Measurements from ENCODE around the gene EVA1C.
"Not testable (repeated sequence)": the region's sequence is repeated elsewhere in the genome, so short reads cannot be mapped to it uniquely, and the experiment has no call there.

Gene EVA1C

GRCh38 chr21:32534113-32534512 lies 121.6 kb downstream of the EVA1C start:
- DNase-seq, result no peak

DNA sequence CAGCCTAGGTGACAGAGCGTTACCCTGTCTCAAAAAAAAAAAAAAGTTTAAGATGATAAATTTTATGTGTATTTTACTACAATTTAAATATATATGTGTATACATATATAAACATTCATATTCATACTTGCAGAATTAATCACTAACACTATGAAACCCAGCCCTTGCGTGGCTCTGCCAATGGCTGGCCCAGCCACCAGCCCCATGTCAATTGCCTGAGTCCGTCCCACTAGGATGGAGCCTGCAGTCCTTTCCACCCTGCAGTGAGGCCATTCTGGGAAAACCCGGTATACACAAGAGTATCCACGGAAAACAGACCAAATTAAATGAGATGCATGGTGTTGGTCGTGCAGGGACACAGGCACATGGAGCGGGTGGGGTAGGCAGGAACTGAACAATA lies 123.1 kb downstream of the EVA1C start:
- no peak for DNase-seq

- DNase-seq, result no peak
Measured at GRCh38 chr21:32537569-32537881, 125.0 kb downstream of the EVA1C start.

GRCh38 chr21:32538147-32538792 lies 125.8 kb downstream of the EVA1C start:
- DNase-seq, result peak; percentile 38

DNA sequence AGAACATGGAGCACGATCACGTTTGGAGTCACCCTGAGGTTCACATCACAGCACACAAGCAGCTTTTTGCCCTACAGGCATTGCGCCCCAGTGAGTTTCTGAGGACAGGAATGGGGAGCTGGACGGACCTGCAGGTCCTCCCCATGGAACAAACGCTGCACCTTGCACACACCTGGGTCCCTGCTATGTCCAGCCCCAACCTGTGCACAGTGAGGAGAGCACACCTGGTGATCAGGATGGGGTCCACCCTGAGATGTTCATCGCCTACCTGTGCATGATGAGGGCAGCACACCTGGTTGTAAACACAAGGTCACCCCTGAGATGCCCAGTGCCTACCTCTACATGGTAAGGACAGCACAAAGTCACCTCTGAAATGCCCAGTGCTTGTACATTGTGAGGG lies 126.9 kb downstream of the EVA1C start:
- no peak for DNase-seq

DNA sequence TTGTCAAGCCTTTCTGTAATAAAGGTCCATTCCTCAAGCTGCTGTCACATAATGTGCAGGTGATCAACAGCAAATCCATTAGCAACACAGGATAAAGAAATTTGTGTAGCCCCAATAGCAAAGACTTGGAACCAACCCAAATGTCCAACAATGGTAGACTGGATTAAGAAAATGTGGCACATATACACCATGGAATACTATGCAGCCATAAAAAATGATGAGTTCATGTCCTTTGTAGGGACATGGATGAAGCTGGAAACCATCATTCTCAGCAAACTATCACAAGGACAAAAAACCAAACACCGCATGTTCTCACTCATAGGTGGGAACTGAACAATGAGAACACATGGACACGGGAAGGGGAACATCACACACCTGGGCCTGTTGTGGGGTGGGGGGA lies 130.6 kb downstream of the EVA1C start:
- DNase-seq, result not testable (repeated sequence)

- DNase-seq, result no peak
Measured at GRCh38 chr21:32543975-32544374, 131.5 kb downstream of the EVA1C start.

DNA sequence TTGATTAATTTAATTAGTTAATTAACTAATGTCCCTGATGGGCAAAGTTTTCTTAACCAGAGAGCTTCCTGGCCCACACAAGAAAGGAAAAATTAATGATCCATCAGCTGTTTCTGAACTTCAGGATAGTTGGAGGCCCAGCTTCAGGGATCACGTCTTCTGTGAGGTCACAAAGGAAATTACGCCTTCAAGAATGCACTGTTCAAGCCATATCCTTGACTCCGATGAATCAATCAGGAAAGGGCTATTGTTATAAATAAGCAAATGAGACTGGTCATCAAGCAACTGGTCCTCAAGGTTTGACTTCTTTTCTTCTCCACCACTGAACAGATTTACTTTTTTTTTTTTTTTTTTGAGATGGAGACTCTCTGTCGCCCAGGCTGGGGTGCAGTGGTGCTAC lies 132.2 kb downstream of the EVA1C start:
- DNase-seq, result no peak

- no peak for DNase-seq
Measured at GRCh38 chr21:32545948-32546441, 133.5 kb downstream of the EVA1C start.

DNA sequence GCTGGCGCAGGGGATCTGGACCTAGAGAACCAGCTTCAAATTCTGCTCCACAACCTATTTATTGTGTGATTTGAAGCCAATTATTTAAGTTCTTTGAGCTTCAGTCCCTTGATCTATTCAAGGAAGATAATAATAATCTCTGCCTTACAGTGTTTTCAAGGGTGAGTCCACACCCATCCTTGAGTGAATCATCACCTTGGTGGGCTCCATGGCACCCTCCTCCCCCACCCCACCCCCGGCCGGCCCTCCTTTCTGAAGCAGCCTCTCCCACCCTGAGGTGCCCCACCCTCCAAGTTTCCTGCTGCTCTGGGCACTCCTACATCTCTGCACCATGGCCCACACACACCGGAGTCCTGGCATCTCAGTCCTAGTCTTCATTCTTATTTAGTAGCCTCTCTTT lies 134.5 kb downstream of the EVA1C start:
- no peak for DNase-seq

- no peak for DNase-seq
Measured at GRCh38 chr21:32548978-32549377, 136.5 kb downstream of the EVA1C start.

DNA sequence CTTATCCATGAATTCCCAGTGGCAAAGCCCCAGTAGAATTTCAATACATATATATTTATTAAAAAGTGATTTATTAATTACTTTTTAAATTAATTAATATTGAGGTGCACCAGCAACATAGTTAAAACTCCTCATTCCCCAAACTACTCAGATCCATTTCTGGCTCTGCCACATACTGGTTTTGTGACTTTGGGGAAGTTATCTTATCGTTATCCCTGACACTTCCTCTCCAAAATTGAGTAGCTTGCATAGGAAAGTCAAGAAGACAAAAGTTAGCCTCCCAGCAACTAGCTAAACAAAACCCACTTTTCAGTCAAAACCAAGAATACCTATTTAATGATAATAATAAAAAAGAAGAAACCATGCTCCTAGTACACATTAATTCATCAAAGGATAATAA lies 136.9 kb downstream of the EVA1C start:
- no peak for DNase-seq

- DNase-seq, result no peak
Measured at GRCh38 chr21:32549886-32550285, 137.4 kb downstream of the EVA1C start.

DNA sequence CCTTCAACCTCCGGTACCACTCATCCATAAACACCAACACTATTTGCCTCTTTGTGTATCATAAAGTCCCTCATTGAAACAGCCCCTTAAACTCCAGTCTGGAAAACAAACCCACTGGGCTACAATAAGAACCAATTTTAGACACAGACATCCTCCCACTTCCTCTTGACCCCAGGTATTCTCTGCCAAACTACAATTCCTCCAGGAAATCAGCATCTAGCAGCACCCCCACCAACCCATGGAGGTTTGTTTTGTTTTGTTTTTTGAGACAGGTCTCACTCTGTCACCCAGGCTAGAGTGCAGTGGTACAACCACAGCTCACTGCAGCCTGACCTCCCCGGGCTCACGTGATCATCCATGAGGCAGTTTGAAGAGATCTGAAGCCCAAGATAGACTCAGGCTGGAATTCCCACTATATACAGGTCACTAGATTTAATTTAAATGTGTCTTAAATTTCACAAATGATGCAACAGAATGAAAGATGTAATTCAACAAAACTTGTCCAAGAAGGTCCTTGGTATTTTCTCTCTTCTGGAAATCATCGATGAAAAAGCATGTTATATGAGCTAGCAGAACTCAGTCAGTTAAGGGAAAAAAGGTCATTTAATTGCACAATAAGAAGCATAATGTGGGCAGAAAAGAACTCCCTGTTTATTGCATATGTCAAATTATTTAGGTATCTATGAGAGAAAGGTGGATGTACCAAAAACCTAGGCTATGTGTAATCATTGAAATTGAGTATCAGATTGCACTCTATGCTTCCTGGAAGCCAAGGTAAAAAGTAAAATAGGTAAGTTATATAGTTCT lies 142.5 kb downstream of the EVA1C start:
- no peak for DNase-seq

DNA sequence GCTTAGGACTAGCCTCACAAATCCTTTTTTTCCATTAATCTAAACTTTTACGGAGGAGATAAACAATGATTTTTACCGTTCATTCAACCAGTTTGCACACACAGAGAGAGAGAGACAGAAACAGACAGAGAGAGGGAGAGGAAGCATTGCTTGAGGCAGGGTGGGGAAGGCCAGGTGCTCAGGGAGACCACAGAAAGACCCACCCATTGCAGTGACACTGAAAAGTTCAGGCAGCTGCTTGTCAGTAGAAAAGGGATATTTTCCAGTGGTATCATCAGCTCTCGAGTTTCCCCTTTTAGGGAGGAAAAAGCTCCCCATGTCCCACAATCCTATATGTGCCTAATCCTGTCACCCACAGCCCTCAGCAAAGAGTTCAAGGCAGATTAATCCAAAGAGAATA lies 145.6 kb downstream of the EVA1C start:
- DNase-seq, result no peak

DNA sequence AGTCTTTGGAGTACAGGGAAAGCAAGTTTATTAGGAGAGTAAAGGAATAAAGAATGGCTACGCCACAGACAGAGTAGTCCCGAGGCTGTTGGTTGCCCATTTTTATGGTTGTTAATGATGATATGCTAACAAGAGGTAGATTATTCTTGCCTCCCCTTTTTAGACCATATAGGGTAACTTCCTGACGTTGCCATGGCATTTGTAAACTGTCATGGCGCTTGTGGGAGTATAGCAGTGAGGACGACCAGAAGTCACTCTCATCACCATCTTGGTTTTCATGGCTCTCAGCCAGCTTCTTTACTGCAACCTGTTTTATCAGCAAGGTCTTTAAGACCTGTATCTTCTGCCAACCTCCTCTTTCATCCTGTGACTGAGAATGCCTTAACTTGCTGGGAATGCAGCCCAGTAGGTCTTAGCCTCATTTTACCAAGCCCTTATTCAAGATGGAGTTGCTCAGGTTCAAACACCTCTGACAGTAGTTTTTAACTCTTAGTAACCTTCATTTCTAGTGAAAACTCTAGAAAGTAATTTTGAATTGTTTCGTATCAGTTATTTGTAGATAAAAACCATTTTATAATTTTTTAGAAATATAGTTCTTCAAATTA lies 146.6 kb downstream of the EVA1C start:
- no peak for DNase-seq

DNA sequence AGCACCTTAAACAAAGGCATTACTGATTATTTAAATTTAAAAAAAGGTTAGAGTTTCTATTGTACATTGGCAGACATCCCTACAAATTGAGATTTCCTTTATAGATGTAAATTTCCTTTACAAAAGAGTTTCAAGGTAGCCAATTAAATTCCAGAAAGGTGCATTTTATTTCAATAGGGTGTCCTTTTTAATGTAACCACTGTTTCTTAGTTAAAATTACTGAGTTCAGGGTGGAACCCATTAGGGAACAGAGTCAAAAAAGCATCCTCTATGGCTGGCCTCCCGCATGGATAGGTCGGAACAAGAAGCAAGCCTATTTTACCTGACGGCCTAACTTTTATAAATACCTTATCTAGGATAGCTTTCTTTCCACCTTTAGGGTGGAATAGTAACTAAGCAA lies 148.4 kb downstream of the EVA1C start:
- no peak for DNase-seq

GRCh38 chr21:32561476-32561875 lies 149.0 kb downstream of the EVA1C start:
- DNase-seq, result not testable (repeated sequence)

DNA sequence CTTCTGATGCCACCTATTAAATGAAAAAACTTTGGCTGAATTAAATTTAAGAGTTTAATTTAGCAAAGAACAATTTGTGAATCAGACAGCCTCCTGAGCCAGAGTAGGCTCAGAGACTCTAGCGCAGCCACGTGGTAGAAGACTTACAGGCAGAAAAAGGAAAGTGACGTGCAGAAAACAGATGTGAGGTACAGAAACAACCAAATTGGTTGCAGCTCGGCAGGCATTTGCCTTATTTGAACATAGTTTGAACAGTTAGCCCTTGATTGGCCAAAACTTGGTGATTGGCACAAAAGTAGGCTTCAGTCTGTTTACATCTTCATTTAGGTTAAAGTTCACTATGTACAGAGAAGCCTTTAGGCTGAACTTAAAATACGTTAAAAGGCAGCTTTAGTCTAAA lies 149.9 kb downstream of the EVA1C start:
- DNase-seq, result peak; percentile 10

DNA sequence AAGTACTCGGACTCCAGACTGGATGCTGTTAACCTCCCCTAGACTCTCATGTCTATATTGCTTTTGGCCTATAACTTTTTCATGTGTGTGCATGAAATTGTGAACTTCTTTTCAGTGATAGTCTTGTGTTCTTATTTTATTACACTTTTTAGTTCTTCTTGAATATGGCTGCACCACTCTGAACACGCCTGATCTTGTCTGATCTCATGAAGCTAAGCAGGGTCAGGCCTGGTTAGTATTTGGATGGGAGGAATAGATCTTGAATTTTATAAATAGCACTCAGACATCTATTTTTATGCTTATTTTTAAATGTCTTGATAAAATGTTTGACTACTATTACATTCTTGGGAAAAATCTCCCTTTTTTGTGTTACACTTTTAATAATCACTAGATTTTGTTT lies 150.4 kb downstream of the EVA1C start:
- DNase-seq, result peak; percentile 17
